Ishikawa (cell line): ENCODE results near the gene HOXC10.

Source experiments
- CEBPB ChIP-seq: IDR thresholded peaks from 2 replicates; pipeline ENCODE4 v1.6.1; 2012
- CREB1 ChIP-seq: IDR thresholded peaks from 2 replicates; pipeline ENCODE4 v1.6.1; 2012; ENCODE audit warnings: low read depth
- EGR1 ChIP-seq: IDR thresholded peaks from 2 replicates; pipeline ENCODE4 v1.6.1; 2012
- EP300 ChIP-seq: IDR thresholded peaks from 2 replicates; pipeline ENCODE4 v1.6.1; 2012; ENCODE audit warnings: borderline replicate concordance
- FOXM1 ChIP-seq: IDR thresholded peaks from 2 replicates; pipeline ENCODE4 v1.6.1; 2012; ENCODE audit warnings: low read depth, borderline replicate concordance
- NFIC ChIP-seq: IDR thresholded peaks from 2 replicates; pipeline ENCODE4 v1.6.1; 2012
- RAD21 ChIP-seq: IDR thresholded peaks from 2 replicates; pipeline ENCODE4 v1.6.1; 2012; ENCODE audit warnings: low read depth
- TAF1 ChIP-seq: IDR thresholded peaks from 2 replicates; pipeline ENCODE4 v1.6.1; 2012; ENCODE audit warnings: low read depth, mild to moderate bottlenecking
- TCF12 ChIP-seq: IDR thresholded peaks from 2 replicates; pipeline ENCODE4 v1.6.1; 2012; ENCODE audit warnings: low read depth
- TEAD4 ChIP-seq: IDR thresholded peaks from 2 replicates; pipeline ENCODE4 v1.6.1; 2012
- YY1 ChIP-seq: IDR thresholded peaks from 2 replicates; pipeline ENCODE4 v1.6.1; 2012; ENCODE audit warnings: low read depth
- ZBTB7A ChIP-seq: IDR thresholded peaks from 2 replicates; pipeline ENCODE4 v1.6.1; 2012; ENCODE audit warnings: low read depth
- TF ChIP-seq, protein P1 (sequence below): IDR thresholded peaks from 2 replicates; pipeline ENCODE4 v1.6.1; 2012; ENCODE audit warnings: low read depth, mild to moderate bottlenecking
- TF ChIP-seq, protein P2 (sequence below): IDR thresholded peaks from 2 replicates; pipeline ENCODE4 v1.6.1; 2012
- TF ChIP-seq, protein P3 (sequence below): IDR thresholded peaks from 2 replicates; pipeline ENCODE4 v1.6.1; 2012

The HOXC10 gene

DNA sequence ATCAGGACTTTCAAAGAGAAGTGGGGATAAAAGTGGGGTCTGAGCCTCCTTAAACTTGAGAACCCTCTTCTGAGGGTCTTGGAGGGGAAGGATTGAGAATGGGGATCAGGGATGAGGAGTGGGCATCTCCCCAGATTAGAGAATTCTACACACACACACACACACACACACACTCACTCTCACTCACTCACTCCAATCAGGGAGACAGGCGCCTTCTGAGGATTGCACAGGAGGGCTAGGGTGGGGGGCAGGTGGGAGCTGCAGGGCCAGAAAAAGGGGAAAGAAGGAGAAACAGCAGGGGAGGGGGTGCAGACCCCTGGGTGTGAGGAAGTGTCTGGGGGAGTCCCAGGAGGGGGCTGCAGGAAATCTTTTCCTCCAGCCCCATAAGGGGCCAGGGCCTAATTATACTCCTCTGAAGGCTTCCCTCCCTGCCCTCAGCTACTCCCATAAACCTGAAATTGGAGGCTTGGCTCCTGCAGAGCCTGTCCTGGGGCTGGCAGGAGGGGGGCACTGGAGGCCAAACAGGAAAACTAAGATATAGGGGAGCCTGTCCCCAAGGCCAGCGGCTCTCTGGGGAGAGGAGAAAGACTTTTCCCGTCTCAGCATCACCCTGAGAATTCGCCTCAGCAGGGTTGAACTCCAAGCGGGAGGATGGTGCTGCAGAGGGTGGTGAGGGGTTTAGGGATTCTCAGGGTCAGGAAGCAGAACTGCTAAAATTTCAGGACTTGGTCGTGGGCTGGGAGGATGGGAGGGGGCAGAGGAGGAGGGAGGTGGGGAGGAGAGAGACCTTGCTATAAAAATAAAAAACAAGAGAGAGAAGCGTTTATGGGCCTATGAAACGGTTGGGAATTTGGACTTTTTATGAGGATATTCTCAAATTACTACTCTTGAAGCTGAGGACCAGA, 16.6 kb downstream of the HOXC10 start:
- TF ChIP-seq FOXM1 (no peak), TCF12 (no peak), ZBTB7A (no peak), YY1 (no peak), TAF1 (no peak), CREB1 (no peak), TEAD4 (no peak), CEBPB (no peak), RAD21 (no peak), EGR1 (no peak), EP300 (no peak), NFIC (no peak)
- TF ChIP-seq, protein P1, sequence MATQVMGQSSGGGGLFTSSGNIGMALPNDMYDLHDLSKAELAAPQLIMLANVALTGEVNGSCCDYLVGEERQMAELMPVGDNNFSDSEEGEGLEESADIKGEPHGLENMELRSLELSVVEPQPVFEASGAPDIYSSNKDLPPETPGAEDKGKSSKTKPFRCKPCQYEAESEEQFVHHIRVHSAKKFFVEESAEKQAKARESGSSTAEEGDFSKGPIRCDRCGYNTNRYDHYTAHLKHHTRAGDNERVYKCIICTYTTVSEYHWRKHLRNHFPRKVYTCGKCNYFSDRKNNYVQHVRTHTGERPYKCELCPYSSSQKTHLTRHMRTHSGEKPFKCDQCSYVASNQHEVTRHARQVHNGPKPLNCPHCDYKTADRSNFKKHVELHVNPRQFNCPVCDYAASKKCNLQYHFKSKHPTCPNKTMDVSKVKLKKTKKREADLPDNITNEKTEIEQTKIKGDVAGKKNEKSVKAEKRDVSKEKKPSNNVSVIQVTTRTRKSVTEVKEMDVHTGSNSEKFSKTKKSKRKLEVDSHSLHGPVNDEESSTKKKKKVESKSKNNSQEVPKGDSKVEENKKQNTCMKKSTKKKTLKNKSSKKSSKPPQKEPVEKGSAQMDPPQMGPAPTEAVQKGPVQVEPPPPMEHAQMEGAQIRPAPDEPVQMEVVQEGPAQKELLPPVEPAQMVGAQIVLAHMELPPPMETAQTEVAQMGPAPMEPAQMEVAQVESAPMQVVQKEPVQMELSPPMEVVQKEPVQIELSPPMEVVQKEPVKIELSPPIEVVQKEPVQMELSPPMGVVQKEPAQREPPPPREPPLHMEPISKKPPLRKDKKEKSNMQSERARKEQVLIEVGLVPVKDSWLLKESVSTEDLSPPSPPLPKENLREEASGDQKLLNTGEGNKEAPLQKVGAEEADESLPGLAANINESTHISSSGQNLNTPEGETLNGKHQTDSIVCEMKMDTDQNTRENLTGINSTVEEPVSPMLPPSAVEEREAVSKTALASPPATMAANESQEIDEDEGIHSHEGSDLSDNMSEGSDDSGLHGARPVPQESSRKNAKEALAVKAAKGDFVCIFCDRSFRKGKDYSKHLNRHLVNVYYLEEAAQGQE, result no peak
- TF ChIP-seq, protein P2, sequence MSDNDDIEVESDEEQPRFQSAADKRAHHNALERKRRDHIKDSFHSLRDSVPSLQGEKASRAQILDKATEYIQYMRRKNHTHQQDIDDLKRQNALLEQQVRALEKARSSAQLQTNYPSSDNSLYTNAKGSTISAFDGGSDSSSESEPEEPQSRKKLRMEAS, result no peak
- TF ChIP-seq, protein P3, sequence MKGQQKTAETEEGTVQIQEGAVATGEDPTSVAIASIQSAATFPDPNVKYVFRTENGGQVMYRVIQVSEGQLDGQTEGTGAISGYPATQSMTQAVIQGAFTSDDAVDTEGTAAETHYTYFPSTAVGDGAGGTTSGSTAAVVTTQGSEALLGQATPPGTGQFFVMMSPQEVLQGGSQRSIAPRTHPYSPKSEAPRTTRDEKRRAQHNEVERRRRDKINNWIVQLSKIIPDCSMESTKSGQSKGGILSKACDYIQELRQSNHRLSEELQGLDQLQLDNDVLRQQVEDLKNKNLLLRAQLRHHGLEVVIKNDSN, result no peak

DNA sequence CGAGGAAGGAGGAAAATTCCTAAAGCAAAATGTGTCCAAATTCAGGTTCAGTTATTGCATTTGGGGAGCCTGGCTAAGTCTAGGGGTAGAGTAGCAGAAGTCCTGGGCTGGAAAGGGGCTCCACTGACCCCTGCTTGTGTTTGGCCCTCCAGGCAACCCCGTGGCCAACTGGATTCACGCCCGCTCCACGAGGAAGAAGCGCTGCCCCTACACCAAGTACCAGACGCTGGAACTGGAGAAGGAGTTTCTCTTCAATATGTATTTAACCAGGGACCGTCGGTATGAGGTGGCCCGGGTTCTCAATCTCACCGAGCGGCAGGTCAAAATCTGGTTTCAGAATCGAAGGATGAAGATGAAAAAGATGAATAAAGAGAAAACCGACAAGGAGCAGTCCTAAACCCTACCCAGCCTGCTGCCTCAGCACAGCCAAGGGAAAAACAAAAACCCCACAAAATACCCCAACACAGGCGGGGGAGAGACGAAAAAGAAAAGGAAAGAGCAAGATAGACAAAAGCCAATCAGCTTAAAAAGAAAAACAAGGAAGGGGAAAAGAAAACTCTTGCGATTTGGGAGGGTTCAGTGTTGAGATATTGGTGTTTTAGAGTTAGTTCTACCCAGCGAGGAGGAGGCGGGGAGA, 17.4 kb downstream of the HOXC10 start:
- TF ChIP-seq CREB1 (no peak), ZBTB7A (no peak), TAF1 (no peak), CEBPB (no peak)
- TF ChIP-seq, protein P1, result no peak

DNA sequence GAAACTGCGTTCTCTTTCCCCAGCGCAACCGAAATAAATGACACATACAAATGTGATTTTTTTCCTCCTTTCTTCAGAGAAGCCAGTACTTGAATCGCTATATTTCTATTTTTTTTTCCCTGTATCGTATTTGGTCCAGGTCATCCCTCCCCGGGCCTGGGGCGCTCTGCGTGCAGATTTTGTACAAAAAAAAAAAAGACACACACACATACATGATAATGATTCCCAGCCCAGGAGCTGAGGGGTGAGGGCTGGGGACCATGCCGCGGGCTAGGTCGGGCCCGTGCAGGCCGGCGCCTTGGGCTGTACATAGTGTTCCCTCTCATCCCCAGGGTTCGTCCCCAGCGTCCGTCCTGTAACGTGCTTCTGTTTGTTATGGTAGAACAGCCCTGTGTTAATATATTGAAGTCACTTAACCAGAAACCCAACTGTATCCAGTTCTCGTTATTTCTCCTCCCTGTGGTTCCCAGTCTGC, 18.0 kb downstream of the HOXC10 start:
- TF ChIP-seq EGR1 (no peak), NFIC (no peak), FOXM1 (no peak)
- TF ChIP-seq, protein P3, result no peak

DNA sequence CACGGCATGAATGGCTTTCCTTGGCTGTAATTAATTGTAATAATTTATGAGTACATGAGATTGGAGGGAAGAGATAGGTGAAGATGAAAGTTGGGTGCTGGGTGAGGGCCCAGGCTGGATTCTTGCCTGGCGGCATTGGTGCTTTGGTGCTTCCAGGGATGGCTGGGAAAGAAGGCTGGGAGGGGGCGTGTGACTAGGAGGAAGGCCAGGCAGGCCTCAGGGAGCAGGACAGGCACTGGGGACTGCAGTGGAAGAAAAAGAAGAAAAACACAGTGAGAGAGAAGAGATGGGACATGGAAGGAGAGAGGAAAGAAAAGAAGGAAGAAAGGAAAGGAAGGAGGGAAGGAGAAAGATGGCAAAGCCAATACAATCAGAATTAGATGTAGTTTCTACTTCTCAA, 18.7 kb downstream of the HOXC10 start:
- no peak for TF ChIP-seq YY1
- TF ChIP-seq CEBPB, result no peak
- TF ChIP-seq TAF1, result no peak
- no peak for TF ChIP-seq FOXM1
- TF ChIP-seq, protein P2, result no peak
- TF ChIP-seq EP300, result no peak
- no peak for TF ChIP-seq CREB1
- TF ChIP-seq NFIC, result no peak
- no peak for TF ChIP-seq EGR1
- TF ChIP-seq RAD21, result no peak
- TF ChIP-seq, protein P3, result no peak
- TF ChIP-seq ZBTB7A, result no peak
- TF ChIP-seq TEAD4, result no peak
- no peak for TF ChIP-seq TCF12
- TF ChIP-seq, protein P1, result no peak
